Pancreas (tissue), 10 donors: ENCODE results near the gene TMEM123. TPM values are rescaled to one million over a fixed set of nuclear protein-coding genes. Genes with fewer than 3 reads are reported as not detected.

Source experiments
- ATAC-seq, 4 donors: fragments of 200-7000 bp; cut with Tn5 transposase; one replicate each; pipeline versions ENCODE4 v1.8.0 to v1.9.1; 2020; ENCODE audit warnings: mild to moderate bottlenecking in 4 of 4, moderate library complexity in 4 of 4
- DNase-seq, 6 donors: peaks; one replicate each; pipeline ENCODE4 v3.0.0-alpha.2; 2020
- FAIRE-seq: peaks from 2 replicates; lab custom pipeline; 2012; peaks lifted over from hg19 to GRCh38; lab: Jason Lieb, UNC
- H3K27ac ChIP-seq, 4 donors: fragments of 200-600 bp; sonication (generic); 1 replicate in 3 of 4; 2 replicates in 1 of 4; pipeline versions ENCODE4 v1.5.0 to v1.8.0; 2020
- H3K27me3 ChIP-seq, 4 donors: fragments of 200-600 bp; one replicate each; pipeline ENCODE4 v1.8.0; 2021
- H3K36me3 ChIP-seq, 3 donors: fragments of 200-600 bp; sonication (generic) in 1 of 3; one replicate each; pipeline versions ENCODE4 v1.5.0 to v1.8.0; 2020 to 2021
- H3K4me1 ChIP-seq, 3 donors: fragments of 200-600 bp; one replicate each; pipeline ENCODE4 v1.8.0; 2021
- H3K4me3 ChIP-seq, 4 donors: fragments of 200-600 bp; sonication (generic) in 2 of 4; one replicate each; pipeline versions ENCODE4 v1.5.0 to v1.8.0; 2020 to 2021
- H3K9me3 ChIP-seq, 4 donors: fragments of 200-600 bp; one replicate each; pipeline ENCODE4 v1.8.0; 2021
- WGBS, 2 donors: extraction: QIAGEN DNeasy Blood & Tissue Kit; methylation state at CpG; one replicate each; pipeline ENCODE4 v1.1.7; 2013; 5-methylcytosine and 5-hydroxymethylcytosine counted together
- intact Hi-C, 3 donors: fragments of 100-400 bp; cut with DNase I; formaldehyde crosslinking; loops; one replicate each; pipeline versions ENCODE4 v1.11.1 to v1.14.2; 2022
- polyA plus RNA-seq, 2 donors: library from polyadenylated mRNA; stranded (reverse); fragments of 200-250 nt; gene quantifications; one replicate each; pipeline ENCODE4 v1.2.3, GENCODE V29; 2013
- total RNA-seq, 6 donors: library from RNA; stranded (reverse); fragmentation: NEBNext Ultra II Directional in 4 of 6; extraction: Animal tissue kit (Norgen Biotek cat#: 25700) in 4 of 6; gene quantifications; one replicate each; pipeline versions ENCODE4 v1.2.1 to v1.2.4, GENCODE V29; 2021 to 2023
- TF ChIP-seq, protein P1 (sequence below), 4 donors: fragments of 200-600 bp; sonication (generic) in 3 of 4; IDR thresholded peaks; one replicate each; pipeline versions ENCODE4 v1.5.0 to v1.8.0; 2021; ENCODE audit warnings: antibody characterized with exemption in 4 of 4
- donor health status: healthy with polysubstance abuse.
- donor health status: DM: no; HTN: no; CAD: no; lungs with moderate emphysema.
- donor health status: DM: no; HTN: no; CAD: no.
- donor health status: control.
- donor health status: control.
- donor health status: Bipolar disorder and iron deficiency.
- donor health status: DM: yes; HTN: yes; CAD: no.
- donor health status: DM: no; HTN: no; CAD: no.
- donor health status: DM: no; HTN: no; CAD: no.
- donor health status: DM: yes; HTN: yes; CAD: no.

Gene TMEM123
- total and polyA plus RNA-seq, 8 donors: 18.7 to 122 (median 55.2) TPM

DNA sequence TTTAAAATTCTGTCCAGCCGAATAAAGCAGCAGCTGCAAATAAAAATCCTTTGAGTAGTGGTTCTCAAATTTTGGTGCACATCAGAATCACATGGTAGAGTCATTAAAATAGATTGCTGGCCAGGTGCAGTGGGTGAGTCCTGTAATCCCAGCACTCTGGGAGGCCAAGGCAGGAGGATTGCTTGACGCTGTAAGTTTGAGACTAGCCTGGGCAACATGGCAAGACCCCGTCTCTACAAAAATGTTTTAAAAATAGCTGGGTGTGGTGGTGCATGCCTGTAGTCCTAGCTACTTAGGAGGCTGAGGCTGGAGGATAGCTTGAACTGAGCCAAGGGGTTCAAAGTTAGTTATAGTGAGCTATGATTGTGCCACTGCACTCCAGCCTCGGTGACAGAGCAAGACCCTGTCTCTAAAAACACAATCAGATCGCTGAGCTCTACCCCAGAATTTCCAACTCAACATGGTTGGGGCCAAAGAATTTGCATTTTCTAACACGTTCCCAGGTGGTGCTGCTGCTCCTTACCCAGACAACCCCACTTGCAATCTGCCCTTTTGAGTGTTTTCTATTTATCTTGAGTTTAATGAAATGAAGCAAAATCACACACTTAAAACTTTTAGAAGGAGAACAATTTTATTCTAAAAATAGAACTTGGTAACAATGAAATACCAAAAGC is 56.7 kb downstream of the TMEM123 start:
- TF ChIP-seq, protein P1, sequence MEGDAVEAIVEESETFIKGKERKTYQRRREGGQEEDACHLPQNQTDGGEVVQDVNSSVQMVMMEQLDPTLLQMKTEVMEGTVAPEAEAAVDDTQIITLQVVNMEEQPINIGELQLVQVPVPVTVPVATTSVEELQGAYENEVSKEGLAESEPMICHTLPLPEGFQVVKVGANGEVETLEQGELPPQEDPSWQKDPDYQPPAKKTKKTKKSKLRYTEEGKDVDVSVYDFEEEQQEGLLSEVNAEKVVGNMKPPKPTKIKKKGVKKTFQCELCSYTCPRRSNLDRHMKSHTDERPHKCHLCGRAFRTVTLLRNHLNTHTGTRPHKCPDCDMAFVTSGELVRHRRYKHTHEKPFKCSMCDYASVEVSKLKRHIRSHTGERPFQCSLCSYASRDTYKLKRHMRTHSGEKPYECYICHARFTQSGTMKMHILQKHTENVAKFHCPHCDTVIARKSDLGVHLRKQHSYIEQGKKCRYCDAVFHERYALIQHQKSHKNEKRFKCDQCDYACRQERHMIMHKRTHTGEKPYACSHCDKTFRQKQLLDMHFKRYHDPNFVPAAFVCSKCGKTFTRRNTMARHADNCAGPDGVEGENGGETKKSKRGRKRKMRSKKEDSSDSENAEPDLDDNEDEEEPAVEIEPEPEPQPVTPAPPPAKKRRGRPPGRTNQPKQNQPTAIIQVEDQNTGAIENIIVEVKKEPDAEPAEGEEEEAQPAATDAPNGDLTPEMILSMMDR (IDR thresholded peaks at IDR 0.05): no peak
- no peak overlapping the region for H3K4me3 ChIP-seq
- no peak overlapping the region for H3K27ac ChIP-seq
- no peaks in the 10 kb centered on the region for H3K9me3 ChIP-seq
- DNase-seq: no peak
- H3K4me1 ChIP-seq: no peaks in the 10 kb centered on the region
- H3K27me3 ChIP-seq: no peaks in the 10 kb centered on the region
- FAIRE-seq: no peak
- intact Hi-C loops: loop anchor here in 1 of 3 donors (10.0 kb wide), 1 partner anchor 89 kb away; no protein-coding TSS in a partner anchor
- WGBS, 2 donors: 83 to 91% methylated on average over 6 of the region's 6 CpGs
- ATAC-seq: no peak
- H3K36me3 ChIP-seq: peaks cover 4 to 23% (median 4%) of the 10 kb centered on the region in 3 donors

DNA sequence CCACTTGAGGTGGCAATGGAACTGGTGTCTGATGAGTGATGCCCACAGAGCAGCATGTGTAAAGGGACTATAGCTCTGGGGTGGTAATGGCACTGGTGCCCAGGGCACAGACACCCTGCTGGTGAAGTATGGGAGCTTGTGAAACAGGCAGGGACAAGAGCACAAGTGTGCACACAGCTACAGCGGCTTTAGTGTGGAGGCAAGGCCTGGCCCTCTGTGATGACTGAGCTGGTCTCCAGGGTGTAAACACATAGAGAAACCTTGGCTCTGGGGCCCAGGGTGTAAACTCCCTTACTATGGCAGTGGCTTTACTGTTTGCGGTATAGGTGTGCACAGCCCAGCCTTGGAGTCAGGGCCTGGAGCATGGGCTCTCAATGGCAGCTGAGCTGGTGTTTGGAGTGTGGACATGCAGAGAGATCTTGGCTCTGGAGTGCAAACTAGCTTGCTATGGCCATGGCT is 59.3 kb downstream of the TMEM123 start:
- Histone ChIP-seq H3K27me3 (no peaks in the 10 kb centered on the region), H3K36me3 (peaks cover 0 to 26% (median 4%) of the 10 kb centered on the region in 3 donors), H3K4me3 (no peak overlapping the region), H3K9me3 (no peaks in the 10 kb centered on the region), H3K27ac (no peak overlapping the region), H3K4me1 (no peaks in the 10 kb centered on the region)
- WGBS, 2 donors: 93 to 98% methylated on average over 2 of the region's 2 CpGs
- peak in 1 of 4 donors; percentile 8 for ATAC-seq
- intact Hi-C loops: loop anchor here in 1 of 3 donors (10.0 kb wide), 1 partner anchor 92 kb away; no protein-coding TSS in a partner anchor
- no peak for FAIRE-seq
- DNase-seq: no peak
- TF ChIP-seq, protein P1 (IDR thresholded peaks at IDR 0.05): no peak

DNA sequence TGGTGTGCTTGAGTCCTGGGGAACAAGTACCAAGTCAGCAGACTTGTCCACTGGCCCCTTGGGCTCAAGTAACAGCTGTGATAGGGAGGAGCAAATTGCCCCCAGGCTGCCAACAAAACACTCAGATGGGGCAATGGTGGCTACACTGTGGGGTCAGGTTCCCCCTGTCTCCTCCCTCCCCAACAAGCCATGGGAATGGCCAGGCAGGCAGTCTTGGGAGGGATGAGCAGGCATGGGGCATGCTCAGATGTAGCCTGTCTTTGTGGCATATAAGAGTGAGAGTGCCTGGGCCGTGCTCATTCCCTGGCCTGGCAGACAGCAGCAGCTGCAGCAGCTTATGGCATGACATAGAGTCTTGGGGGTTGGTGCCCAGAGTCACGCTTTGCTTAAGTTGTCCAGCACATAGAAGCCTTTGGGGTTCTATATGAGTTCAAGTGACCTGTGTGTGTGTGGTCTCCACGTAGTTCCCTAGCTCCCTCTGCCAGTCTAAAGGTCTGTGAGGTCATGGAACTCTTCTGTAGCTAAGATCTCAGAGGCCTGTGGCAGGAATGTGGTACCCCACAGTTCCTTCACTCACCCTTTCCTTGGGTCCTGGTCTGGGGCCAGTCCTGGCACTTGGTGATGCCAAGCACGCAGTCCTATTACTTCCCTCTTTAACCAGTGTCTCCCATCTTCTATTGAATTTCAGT is 60.9 kb downstream of the TMEM123 start:
- Histone ChIP-seq H3K27me3 (no peaks in the 10 kb centered on the region), H3K4me3 (no peak overlapping the region), H3K4me1 (no peaks in the 10 kb centered on the region), H3K36me3 (peaks cover 0 to 22% (median 0%) of the 10 kb centered on the region in 3 donors), H3K9me3 (no peaks in the 10 kb centered on the region), H3K27ac (no peak overlapping the region)
- no peak for ATAC-seq
- DNase-seq: no peak
- TF ChIP-seq, protein P1 (IDR thresholded peaks at IDR 0.05): no peak
- no peak for FAIRE-seq
- intact Hi-C loops: loop anchor here in 1 of 3 donors (10.0 kb wide), 1 partner anchor 93 kb away; no protein-coding TSS in a partner anchor
- WGBS, 2 donors: 90 to 99% methylated on average over 4 of the region's 4 CpGs

GRCh38 chr11:102390667-102391465 is 61.7 kb downstream of the TMEM123 start:
- no peaks in the 10 kb centered on the region for H3K9me3 ChIP-seq
- WGBS, 2 donors: 59 to 66% methylated on average over 12 of the region's 12 CpGs
- TF ChIP-seq, protein P1 (IDR thresholded peaks at IDR 0.05): peak; percentile 68 to 82 (median 78)
- ATAC-seq: peak; percentile 88 to 98 (median 94)
- no peaks in the 10 kb centered on the region for H3K27me3 ChIP-seq
- H3K27ac ChIP-seq: peak overlapping the region in 1 of 4 donors; percentile 5
- no peak overlapping the region for H3K4me3 ChIP-seq
- peak; percentile 57 to 77 (median 69) for DNase-seq
- no peaks in the 10 kb centered on the region for H3K4me1 ChIP-seq
- intact Hi-C loops: loop anchor here in 1 of 3 donors (10.0 kb wide), 1 partner anchor 94 kb away; no protein-coding TSS in a partner anchor
- H3K36me3 ChIP-seq: peaks cover 0 to 22% (median 0%) of the 10 kb centered on the region in 3 donors
- FAIRE-seq: no peak
